ENCODE measurements around the gene PXK.

DNA sequence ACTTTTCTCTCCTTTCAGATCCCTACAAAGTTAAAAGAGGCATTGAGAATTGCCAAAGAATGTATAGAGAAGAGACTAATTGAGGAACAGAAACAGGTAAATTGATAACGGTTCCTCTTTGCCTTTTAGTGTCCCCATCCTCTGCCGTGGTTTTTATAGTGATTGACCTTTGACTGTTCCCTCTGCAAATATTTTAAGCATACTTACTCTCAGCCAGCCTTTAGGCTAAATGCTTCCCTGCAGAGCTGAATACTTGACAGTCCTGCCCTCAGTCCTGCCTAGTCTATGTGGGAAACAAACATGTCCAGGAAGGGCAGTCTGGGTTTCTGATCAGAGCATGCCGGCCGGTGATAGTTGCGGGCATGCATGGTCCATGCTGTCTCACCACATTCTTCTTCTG, 76.2 kb downstream of the PXK start:
- TF ChIP-seq GATA3 (IDR thresholded peaks at IDR 0.05; ENCODE audit: low read depth, low read length) (no peak), GATA2 (IDR thresholded peaks at IDR 0.05; ENCODE audit: low read depth, low read length) (no peak)
